GM20431 (cell line): ENCODE data around the gene OSBPL1A.

Experiments used
- in situ Hi-C: fragments of 300-500 bp; cut with MseI, MboI; formaldehyde crosslinking; loops from one replicate; pipeline ENCODE4 v1.15.0; 2020; ENCODE audit warnings: low sequenced_read_pairs; ENCODE audit not compliant: unreplicated experiment

The OSBPL1A gene

GRCh38 chr18:24271381-24272228, 126.0 kb downstream of the OSBPL1A start:
- in situ Hi-C loops = no loop called here

DNA sequence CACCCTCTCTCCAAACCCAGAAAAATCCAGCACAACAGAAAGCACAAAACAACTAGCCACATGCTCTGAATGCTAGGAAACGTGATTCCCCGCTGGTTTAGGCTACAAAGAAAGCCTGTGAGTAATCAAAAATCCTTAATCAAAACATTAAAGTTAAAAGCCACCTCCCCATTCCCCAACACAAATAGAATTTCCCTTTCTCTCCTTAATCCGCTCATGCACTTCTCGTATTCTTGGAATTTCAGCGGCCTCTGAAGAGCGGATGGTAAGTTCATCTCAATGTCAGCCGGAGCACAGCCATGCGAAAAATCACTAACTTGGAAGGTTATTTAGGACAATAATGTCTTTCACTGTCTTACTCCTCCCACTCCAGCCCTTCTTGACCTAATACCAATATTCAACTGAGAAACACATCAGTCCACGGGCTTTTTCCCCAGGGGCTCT, 126.7 kb downstream of the OSBPL1A start:
- in situ Hi-C loops = no loop called here

DNA sequence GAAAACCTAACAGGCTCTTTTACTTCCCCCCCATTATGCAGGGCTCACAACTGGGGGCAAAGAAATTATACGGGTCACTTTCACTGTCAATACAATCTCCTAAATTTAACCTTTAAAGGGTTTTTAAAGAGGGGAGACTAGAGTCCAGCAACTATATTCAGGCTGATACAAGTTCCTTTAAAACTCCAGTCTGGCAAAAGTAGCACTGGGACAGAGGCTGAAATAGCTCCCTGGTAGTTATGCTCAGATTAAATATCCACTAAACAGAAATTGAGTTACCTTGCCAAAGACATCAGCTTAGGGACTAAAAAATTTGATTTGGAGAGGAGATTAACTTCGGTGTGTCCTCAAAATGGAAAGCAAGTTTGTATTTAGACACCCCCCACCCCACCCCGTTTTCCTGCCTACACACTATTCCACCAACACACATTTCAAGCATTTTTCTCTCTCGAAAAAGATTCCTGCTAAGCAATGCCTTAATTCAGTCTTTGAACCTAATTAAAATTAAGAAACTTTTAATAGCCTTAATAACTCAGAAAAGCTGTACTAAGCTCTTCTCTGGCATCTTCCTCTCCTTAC, 127.2 kb downstream of the OSBPL1A start:
- in situ Hi-C loops = no loop called here

DNA sequence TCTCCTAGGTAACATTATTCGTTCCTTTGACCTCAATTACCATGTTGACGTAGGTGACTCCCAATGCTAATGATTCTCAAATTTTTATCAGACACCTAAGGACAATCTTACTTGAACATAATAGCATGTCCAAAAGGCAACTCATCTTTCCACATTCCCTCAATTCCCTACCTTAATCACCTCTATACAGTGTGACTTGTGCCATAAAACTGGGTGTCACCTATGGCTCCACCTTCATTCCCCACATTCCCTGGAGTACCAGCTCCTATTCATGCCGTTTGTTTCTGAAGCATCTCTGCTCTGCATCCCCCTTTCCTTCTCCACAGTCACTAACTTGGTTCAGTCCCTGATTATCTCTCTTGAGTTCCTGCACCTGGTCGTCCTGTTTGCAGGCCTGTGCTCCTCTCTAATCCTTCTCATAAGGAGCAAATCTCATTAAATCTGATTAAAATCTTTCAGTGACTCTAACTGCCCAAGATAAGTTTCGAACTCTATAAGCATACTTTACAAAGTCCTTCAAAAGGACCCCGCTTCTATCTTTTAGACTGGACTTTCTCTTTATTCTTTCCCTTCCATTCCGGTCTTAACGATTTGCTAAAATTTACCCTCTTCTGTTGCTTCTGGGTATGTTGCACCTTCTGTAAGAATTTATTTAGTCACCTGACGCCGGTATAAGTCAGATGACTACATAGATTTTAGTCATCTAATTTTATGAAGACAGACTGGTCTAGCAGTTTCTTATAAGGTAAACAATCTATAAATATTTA, 128.7 kb downstream of the OSBPL1A start:
- in situ Hi-C loops = no loop called here

DNA sequence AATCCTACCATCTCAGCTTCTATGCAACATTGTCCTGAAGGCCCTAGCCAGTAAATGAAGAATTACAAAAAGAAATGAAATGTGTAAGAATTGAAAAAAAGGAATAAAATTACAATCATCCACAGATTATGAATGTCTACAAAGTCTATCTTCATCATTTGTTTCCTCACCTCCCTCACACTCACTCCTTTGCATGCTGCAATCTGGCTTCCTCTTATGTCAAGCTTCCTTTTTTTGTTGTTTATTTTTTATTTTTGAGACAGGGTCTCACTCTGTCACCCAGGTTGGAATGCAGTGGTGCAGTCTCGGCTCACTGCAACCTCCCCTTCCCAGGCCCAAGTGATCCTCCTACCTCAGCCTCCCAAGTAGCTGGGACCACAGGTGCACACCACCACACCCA, 129.7 kb downstream of the OSBPL1A start:
- in situ Hi-C loops = no loop called here

DNA sequence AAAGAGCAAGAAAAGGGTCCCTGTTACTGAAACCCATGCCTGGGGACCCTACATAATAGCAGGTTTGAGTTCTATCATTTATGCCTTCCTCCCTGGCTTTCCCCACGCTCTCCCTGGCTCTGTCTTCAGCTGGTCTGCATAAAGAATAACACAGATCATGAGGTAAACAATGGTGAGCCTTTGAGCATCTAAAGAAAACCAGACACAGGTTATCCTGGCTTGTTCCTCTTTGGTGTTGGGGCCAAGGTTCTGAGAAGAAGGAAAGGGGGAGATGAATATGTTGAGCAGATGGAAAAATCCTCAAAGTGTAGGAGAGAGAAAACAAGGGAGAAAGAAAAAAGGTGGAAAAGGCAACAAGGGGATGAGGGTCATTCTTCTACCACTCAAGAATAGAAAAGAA, 131.5 kb downstream of the OSBPL1A start:
- in situ Hi-C loops = no loop called here

DNA sequence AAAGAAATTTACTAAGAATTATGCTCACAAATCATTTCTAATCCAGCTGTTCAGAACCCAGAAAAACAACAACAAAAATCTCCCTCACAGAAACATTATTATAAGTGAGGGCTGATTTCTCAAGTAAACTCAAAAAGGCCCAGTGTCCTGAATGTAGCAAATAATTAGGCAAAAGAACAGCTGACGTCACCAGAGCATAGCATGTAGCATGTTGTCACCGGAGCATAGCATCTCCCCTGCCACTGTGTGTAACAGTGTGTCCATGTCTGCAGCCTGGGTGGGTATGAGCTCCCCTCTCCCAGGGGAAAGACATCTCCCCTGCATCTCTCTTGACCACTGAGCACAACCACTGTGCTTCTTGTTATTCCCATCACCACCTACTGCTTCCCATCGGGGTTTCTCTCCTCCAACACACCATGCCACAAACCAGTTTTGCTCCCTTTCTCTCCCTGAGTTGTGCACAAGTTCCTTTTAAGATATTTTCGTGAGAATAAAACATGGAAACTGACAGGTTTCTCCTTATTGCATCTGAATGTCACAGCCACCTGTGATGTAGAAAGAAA, 132.0 kb downstream of the OSBPL1A start:
- in situ Hi-C loops = no loop called here

DNA sequence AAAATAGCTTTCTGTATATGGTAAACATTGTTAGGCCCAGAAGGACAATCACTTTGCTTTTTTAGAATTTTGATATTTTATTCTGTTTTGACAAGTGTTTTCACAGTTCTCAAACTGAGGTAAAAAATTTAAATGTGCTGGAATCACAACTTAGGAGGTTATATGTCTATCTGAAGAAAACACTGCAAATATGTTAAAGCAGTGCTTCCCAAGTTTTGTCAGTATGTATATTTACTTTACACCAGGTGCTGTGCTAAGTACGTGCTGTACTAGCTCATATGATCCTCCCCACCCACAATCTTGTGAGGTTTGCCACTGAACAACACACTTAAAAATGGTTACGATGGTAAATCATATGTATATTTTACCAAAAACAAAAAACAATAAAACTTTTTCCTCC, 134.6 kb downstream of the OSBPL1A start:
- in situ Hi-C loops = no loop called here

DNA sequence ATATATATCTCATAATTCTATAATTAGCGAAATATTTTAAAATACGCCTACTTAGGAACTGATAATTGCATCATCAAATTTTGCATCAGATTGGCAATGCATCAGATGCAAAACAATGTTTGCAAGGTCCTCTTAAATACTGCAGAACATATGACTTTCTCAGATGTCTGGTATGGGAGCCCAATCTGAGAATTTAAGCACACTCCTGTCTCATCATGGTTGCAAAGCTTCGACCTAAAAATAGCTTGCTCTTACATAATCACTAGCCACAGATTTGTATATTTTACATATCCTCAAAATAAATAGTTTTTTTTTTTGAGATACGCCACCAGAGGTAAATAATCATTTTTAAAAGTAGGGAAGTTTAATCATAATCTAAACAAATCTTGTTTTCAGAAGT, 135.5 kb downstream of the OSBPL1A start:
- in situ Hi-C loops = no loop called here

- in situ Hi-C loops = no loop called here
Measured at GRCh38 chr18:24259869-24260641, 137.6 kb downstream of the OSBPL1A start.

GRCh38 chr18:24254071-24254470, 143.6 kb downstream of the OSBPL1A start:
- in situ Hi-C loops = no loop called here

GRCh38 chr18:24249716-24250115, 147.9 kb downstream of the OSBPL1A start:
- in situ Hi-C loops = no loop called here

GRCh38 chr18:24248359-24248758, 149.3 kb downstream of the OSBPL1A start:
- in situ Hi-C loops = no loop called here

DNA sequence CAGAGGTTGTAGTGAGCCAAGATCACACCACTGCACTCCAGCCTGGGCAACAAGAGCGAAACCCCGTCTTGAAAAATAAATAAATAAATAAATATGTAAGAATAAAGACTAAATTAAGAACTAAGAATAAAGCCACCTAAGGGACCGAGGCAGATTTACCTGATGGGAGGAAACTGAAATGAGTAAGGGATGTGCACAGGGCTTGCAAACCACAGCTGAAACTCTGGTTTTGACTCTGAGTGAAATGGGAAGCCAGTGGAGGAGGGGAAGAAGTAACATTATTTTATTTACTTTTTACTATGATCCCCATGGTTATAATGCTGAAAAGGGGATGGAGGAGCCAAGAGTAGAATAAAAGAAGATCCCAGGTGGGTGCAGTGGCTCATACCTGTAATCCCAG, 151.5 kb downstream of the OSBPL1A start:
- in situ Hi-C loops = no loop called here

DNA sequence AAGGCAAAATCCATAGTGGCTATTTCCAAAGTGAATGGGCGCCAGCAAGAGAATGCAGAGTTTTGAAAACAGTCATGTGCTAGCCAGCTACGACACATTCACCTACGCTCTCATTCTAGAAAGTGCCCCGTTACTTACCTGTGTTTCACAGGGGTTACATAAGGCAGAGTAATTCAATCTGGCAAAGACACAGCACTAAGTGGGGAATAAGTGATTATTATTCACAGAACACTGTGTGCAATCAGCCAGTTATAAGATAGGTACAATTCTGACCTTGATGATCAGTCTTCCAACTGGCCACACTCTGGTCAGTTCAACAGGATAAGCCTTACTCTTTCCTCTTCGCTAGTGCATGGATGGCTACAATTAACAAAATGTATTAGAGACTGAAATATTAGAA, 152.9 kb downstream of the OSBPL1A start:
- in situ Hi-C loops = no loop called here

- in situ Hi-C loops = no loop called here
Measured at GRCh38 chr18:24243677-24244076, 153.9 kb downstream of the OSBPL1A start.

- in situ Hi-C loops = no loop called here
Measured at GRCh38 chr18:24239341-24239740, 158.3 kb downstream of the OSBPL1A start.

- in situ Hi-C loops = no loop called here
Measured at GRCh38 chr18:24238387-24238786, 159.2 kb downstream of the OSBPL1A start.

GRCh38 chr18:24234850-24235418, 162.7 kb downstream of the OSBPL1A start:
- in situ Hi-C loops = no loop called here

GRCh38 chr18:24234330-24234729, 163.3 kb downstream of the OSBPL1A start:
- in situ Hi-C loops = no loop called here
